Esophagus squamous epithelium (tissue), 4 donors: ENCODE measurements around the gene NOXA1.

Experiments used
- POLR2A ChIP-seq, 4 donors: fragments of 450-650 bp; IDR thresholded peaks; one replicate each; pipeline ENCODE4 v1.6.1; 2017; ENCODE audit warnings: antibody characterized with exemption in 4 of 4, mild to moderate bottlenecking in 4 of 4, moderate library complexity in 3 of 4
- TF ChIP-seq, protein P1 (sequence below), 6 experiments: fragments of 450-650 bp in 4 of 6; fragments of 200-600 bp in 2 of 6; sonication (generic) in 2 of 6; IDR thresholded peaks; one replicate each; pipeline ENCODE4 v1.5.1; 2016 to 2019; ENCODE audit warnings: antibody characterized with exemption in 6 of 6, mild to moderate bottlenecking in 4 of 6, moderate library complexity in 4 of 6

DNA sequence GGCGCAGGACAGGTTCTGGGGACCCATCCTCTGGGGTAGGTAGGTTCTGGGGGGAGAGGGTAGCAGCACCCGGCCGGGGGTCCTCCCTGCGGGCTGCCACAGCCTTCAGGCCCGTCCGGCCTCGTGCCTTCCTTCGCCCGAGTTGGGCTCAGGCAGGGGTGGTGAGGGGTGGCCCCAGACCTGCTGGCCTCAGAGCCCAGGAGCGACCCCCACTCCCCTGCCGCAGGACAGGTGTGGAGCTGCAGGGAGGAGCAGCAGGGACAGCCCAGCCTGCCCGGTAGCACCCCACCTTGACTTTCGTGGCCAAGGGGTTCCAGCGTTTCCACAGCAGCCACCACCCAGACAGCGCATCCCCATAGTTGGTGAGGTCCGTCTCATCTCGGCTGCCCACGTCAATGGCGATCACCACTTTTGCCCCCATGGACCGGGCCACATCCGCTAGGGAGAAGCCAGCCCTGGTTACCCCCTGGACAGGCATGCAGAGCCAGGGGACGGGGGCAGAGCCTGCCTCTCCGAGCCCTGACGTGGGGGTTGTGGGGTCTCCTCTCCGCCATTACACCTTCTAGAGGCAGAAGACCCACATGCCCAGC lies 39.3 kb downstream of the NOXA1 start:
- TF ChIP-seq, protein P1, sequence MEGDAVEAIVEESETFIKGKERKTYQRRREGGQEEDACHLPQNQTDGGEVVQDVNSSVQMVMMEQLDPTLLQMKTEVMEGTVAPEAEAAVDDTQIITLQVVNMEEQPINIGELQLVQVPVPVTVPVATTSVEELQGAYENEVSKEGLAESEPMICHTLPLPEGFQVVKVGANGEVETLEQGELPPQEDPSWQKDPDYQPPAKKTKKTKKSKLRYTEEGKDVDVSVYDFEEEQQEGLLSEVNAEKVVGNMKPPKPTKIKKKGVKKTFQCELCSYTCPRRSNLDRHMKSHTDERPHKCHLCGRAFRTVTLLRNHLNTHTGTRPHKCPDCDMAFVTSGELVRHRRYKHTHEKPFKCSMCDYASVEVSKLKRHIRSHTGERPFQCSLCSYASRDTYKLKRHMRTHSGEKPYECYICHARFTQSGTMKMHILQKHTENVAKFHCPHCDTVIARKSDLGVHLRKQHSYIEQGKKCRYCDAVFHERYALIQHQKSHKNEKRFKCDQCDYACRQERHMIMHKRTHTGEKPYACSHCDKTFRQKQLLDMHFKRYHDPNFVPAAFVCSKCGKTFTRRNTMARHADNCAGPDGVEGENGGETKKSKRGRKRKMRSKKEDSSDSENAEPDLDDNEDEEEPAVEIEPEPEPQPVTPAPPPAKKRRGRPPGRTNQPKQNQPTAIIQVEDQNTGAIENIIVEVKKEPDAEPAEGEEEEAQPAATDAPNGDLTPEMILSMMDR (IDR thresholded peaks at IDR 0.05): no peak
- TF ChIP-seq POLR2A (IDR thresholded peaks at IDR 0.05): no peak
